ENCODE measurements around the gene COPS3.
"Not testable (repeated sequence)": the region's sequence is repeated elsewhere in the genome, so short reads cannot be mapped to it uniquely, and the experiment has no call there.

COPS3 gene

DNA sequence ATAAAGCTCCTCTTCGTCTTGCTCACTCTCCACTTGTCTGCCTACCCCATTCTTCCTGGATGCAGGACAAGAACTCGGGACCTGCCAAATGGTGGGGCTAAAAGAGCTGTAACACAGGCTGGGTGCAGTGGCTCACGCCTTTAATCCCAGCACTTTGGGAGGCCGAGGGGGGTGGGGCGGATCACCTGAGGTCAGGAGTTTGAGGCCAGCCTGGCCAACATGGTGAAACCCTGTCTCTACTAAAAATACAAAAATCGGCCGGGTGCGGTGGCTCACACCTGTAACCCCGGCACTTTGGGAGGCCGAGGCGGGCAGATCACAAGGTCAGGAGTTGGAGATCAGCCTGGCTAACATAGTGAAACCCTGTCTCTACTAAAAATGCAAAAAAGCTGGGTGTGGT is 20.6 kb upstream of the COPS3 start:
- not testable (repeated sequence) for DNase-seq

- DNase-seq, result peak; percentile 67
Observed at GRCh38 chr17:17300624-17301568, 19.9 kb upstream of the COPS3 start.

DNA sequence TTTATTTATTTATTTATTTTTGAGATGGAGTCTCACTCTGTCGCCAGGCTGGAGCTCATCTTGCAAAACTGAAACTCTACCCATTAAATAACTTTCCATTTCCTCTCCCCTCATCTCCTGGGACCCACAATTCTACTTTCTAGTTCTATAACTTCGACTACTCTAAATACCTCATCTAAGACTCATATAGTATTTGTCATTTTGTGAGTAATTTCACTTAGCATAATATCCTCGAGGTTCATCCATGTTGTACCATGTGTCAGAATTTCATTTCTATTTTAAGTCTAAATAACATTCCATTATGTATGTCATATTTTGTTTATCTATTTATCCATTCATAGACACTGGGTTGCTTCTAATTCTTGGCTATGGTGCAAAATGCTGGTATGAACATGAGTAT is 17.1 kb upstream of the COPS3 start:
- no peak for DNase-seq

- DNase-seq, result no peak
Observed at GRCh38 chr17:17297217-17297616, 16.2 kb upstream of the COPS3 start.

- DNase-seq, result no peak
Observed at GRCh38 chr17:17295141-17295540, 14.1 kb upstream of the COPS3 start.

DNA sequence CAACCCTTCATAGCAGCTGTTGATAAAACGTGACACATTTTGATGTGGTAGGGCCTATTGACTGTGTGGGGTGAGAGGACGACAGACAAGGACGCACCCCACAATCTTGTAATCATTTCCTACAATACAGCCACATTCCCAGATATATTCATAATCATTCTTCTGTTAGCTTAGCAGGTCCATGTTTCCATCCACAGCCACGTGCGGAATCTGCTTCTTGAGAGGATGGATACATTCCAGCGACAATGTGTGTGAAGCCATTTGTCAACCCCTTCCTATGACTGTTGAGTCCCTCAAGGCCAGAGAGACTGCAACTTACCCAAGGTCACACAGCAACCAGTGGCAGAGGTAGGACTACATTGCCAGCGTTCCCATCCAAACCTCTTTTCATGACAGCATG is 8.7 kb upstream of the COPS3 start:
- DNase-seq, result no peak

DNA sequence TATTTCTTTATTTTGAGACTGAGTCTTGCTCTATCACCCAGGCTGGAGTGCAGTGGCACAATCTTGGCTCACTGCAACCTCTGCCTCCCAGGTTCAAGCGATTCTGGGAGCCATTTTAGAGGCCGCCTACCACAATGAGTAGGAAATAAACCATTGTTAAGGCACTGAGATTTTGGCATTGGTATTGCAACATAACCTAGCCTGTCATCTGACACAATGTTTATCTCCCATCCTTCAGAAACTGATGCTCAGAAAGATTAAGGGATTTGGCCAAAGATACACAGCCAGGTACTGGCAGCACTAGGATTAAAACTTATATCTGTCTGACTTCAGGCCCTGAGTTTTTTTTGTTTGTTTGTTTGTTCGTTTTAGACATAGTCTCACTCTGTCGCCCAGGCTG is 8.0 kb upstream of the COPS3 start:
- DNase-seq, result no peak

DNA sequence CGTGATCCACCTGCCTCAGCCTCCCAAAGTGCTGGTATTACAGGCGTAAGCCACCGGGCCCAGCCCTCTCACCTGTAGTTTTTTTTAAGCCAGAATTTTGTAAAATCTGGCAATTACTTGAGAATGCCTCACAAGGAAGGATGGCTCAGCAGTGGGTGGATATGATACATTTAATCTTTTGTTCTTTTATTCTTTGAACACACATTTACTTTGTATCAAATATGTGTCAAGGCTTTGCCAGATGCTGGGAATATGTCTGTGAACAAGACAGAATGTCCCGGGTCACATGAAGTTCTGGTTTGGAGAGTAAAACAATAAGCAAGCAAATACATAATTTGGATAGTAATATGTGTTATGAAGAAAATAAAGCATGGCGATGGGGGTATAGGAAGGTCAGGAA is 4.9 kb upstream of the COPS3 start:
- DNase-seq, result no peak

- no peak for DNase-seq
Observed at GRCh38 chr17:17279316-17279715, 1.7 kb downstream of the COPS3 start.

- DNase-seq, result not testable (repeated sequence)
Observed at GRCh38 chr17:17277431-17277830, 3.6 kb downstream of the COPS3 start.

- no peak for DNase-seq
Observed at GRCh38 chr17:17275971-17276370, 5.1 kb downstream of the COPS3 start.

GRCh38 chr17:17269926-17270773 is 10.9 kb downstream of the COPS3 start:
- DNase-seq, result peak; percentile 19

DNA sequence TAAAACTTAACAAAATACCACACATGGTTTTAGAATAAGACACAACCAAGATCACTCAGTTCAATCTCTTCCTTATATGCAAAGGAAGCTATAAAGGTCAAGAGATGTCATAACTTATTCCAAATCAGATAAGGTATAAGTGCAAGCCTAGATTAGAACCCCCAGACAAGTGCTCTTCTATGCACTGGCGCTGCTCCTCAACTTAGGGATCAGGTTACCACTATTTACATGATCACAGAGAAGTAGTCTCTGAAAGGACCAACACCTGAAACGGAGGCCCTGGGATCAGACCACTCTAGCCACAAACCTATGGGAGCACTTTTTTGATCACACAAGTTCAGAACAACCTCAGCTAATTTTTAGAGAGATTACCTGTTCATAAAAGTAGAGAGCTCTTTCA is 16.6 kb downstream of the COPS3 start:
- no peak for DNase-seq

GRCh38 chr17:17258998-17259397 is 22.0 kb downstream of the COPS3 start:
- no peak for DNase-seq

GRCh38 chr17:17258011-17258410 is 23.0 kb downstream of the COPS3 start:
- no peak for DNase-seq

- DNase-seq, result no peak
Observed at GRCh38 chr17:17256316-17256715, 24.7 kb downstream of the COPS3 start.

- not testable (repeated sequence) for DNase-seq
Observed at GRCh38 chr17:17255689-17256088, 25.4 kb downstream of the COPS3 start.

- DNase-seq, result no peak
Observed at GRCh38 chr17:17254036-17254435, 27.0 kb downstream of the COPS3 start.

DNA sequence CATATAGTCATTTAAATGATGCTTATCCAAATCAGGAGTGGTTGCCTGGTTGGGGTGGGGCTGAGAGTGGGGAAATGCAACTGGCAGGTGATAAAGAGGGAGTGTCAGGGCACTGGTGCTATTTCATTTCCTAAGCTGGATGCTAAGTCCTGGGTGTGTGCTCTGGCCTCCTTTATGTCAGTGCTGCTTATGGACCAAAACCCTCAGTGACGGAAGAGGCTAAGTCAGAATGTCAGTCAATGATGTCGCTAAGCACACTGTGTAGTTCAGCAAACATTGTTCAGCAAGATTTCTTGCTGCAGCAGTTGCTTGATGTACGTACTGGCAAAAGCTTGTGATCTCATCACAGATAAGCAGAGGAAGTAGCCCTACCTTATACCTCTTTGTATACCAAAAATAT is 27.6 kb downstream of the COPS3 start:
- DNase-seq, result no peak

DNA sequence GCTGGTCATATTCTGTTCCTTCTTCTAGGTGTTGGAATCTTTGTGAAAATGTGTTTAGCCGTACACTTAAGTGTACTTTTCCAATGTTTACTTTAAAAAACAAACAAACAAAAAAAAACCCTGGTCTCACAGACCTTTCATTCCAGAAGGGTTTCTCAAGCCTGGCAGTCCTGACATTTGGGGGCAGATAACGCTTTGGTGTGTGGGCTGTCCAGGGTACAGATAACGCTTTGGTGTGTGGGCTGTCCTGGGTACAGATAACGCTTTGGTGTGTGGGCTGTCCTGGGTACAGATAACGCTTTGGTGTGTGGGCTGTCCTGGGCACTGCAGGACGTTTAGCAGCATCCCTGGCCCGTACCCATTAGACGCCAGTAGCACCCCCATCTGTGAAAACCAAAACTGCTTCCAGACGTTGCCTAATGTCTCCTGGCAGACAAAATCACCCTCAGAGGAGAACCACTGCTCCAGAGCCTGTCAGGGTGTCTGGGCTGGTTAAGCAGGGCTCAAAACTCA is 28.8 kb downstream of the COPS3 start:
- DNase-seq, result no peak

DNA sequence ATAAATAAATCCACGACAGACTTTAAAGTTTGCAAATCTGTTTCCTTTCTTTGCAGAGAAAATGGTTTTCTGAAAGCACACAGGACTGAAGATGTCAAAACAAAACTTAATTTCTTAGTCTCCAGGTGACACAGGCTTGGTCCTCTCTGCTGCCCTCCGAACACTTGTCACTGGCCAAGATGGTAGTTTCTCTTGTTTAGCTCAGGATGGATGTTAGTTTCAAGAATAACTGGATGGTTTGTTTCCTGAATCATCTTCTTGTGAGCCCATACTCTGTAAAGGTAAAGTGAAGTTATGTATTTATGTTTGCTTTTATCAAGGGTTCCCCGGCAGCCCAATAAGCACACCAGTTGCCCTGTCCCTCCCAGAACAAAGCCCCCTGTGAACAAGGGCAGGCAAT is 34.2 kb downstream of the COPS3 start:
- DNase-seq, result no peak

- no peak for DNase-seq
Observed at GRCh38 chr17:17243163-17243562, 37.9 kb downstream of the COPS3 start.

- no peak for DNase-seq
Observed at GRCh38 chr17:17242246-17242645, 38.8 kb downstream of the COPS3 start.

DNA sequence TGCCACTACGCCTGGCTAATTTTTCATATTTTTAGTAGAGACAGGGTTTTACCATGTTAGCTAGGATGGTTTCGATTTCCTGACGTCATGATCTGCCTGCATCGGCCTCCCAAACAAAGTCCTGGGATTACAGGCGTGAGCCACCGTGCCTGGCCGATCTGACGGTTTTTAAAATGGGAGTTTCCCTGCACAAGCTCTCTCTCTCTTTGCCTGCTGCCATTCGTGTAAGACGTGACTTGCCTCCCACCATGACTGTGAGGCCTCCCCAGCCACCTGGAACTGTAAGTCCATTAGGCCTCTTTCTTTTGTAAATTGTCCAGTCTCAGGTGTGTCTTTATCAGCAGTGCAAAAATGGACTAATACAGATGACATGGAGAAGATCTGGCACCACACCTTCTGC is 39.4 kb downstream of the COPS3 start:
- DNase-seq, result no peak

Data from activated naive CD4-positive, alpha-beta T cell treated with Interleukin-2 at 50 U/mL for 16 hours (primary cell).